GM12891 (cell line): ENCODE data around the gene CDC42EP4.

Source experiments
- POLR2A ChIP-seq: IDR thresholded peaks from 2 replicates; pipeline ENCODE4 v1.6.1; 2011; ENCODE audit warnings: low read depth, low read length, control low read depth
- TAF1 ChIP-seq: IDR thresholded peaks from 2 replicates; pipeline ENCODE4 v1.6.1; 2011; ENCODE audit warnings: low read depth, low read length, control low read depth

DNA sequence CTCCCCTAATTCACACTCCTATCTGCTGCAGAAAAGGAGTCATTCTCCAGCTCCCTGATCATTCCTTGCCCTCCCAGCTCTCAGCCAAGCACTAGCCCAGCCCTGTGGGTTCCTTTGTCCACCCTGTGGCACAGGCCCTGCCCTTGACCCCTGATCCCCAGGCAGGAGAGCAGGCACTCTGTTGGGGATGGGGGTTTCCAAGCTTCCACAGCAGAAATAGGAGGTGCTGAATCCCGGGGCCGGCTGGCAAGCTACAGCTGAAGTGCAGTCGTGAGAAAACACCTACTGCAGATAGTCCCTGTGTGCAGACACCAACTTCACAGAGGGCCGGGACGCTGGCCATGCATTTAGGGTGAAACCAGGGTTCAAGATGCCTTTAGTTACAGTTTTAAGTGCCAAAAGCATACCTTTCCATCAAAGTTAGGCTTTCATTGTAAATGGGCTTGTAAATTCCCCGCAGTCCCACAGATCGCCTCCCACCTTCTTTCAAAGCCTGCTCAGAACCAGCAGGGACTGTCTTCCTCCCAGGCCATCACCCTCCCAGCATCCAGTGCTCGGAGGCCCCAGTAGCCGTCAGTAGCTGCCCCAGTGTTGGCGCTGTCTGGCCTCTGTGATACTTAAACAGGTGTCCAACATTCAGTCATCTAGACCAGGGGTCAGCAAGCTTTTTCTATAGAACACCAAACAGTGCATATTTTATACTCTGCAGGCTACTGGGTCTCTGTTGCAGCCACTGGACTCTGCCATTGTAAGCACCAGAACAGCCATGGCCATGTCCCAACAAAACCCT, 60.8 kb downstream of the CDC42EP4 start:
- TF ChIP-seq TAF1 (no peak), POLR2A (no peak)
